GM21528 (cell line): ENCODE data around the gene SBF1.
A peak's percentile ranks its signal among the peaks of the same experiment; 100 is the strongest.

Source experiments
- ATAC-seq: cut with Tn5 transposase; IDR thresholded peaks from one replicate; pipeline ENCODE4 v1.9.1; 2021; ENCODE audit warnings: mild to moderate bottlenecking, moderate library complexity; ENCODE audit not compliant: unreplicated experiment, low FRiP score

The SBF1 gene

GRCh38 chr22:50507421-50507990, 32.7 kb upstream of the SBF1 start, which contains the start of gene LMF2:
Gene LMF2, minus strand, starts transcription at chr22:50507702. Its CDS starts 27 bp downstream, at chr22:50507675.
- ATAC-seq: peak; percentile 46

GRCh38 chr22:50506611-50507420, 32.0 kb upstream of the SBF1 start:
- peak; percentile 26 for ATAC-seq

GRCh38 chr22:50505776-50506610, 31.2 kb upstream of the SBF1 start:
- no peak for ATAC-seq

- no peak for ATAC-seq
Observed at GRCh38 chr22:50505276-50505775, 30.5 kb upstream of the SBF1 start.

- no peak for ATAC-seq
Observed at GRCh38 chr22:50504369-50505211, 29.8 kb upstream of the SBF1 start.

- ATAC-seq: no peak
Observed at GRCh38 chr22:50503475-50504145, 28.8 kb upstream of the SBF1 start.

GRCh38 chr22:50502628-50503474, 28.0 kb upstream of the SBF1 start:
- no peak for ATAC-seq

GRCh38 chr22:50502096-50502495, 27.3 kb upstream of the SBF1 start:
- ATAC-seq: no peak

GRCh38 chr22:50500452-50500851, 25.6 kb upstream of the SBF1 start:
- ATAC-seq: no peak

GRCh38 chr22:50498322-50498890, 23.6 kb upstream of the SBF1 start:
- no peak for ATAC-seq

GRCh38 chr22:50497093-50497492, 22.3 kb upstream of the SBF1 start:
- ATAC-seq: no peak

GRCh38 chr22:50490531-50491308, 15.9 kb upstream of the SBF1 start:
- no peak for ATAC-seq

- ATAC-seq: no peak
Observed at GRCh38 chr22:50489363-50490243, 14.8 kb upstream of the SBF1 start.

GRCh38 chr22:50488886-50489285, 14.1 kb upstream of the SBF1 start:
- ATAC-seq: no peak

- no peak for ATAC-seq
Observed at GRCh38 chr22:50488006-50488677, 13.3 kb upstream of the SBF1 start.
